Hepatocyte (in vitro differentiated cells): ENCODE measurements around the gene CBX2. TPM values are rescaled to one million over a fixed set of nuclear protein-coding genes. Genes with fewer than 3 reads are reported as not detected.

Source experiments
- DNase-seq: peaks from one replicate; pipeline ENCODE4 v3.0.0-alpha.2; 2016; ENCODE audit warnings: low spot score
- H2AFZ ChIP-seq: fragments of 200-600 bp; sonication (generic); 2 replicates; pipeline ENCODE4 v1.6.0; 2016; ENCODE audit warnings: antibody characterized with exemption, mild to moderate bottlenecking
- H3K27ac ChIP-seq: fragments of 200-600 bp; sonication (generic); 2 replicates; pipeline ENCODE4 v1.5.1; 2016; ENCODE audit warnings: mild to moderate bottlenecking
- H3K27me3 ChIP-seq: fragments of 200-600 bp; sonication (generic); 2 replicates; pipeline ENCODE4 v1.6.1; 2016
- H3K36me3 ChIP-seq: fragments of 200-600 bp; sonication (generic); replicated peaks from 2 replicates; pipeline ENCODE4 v1.5.1; 2016; ENCODE audit warnings: low read depth; ENCODE audit not compliant: insufficient read depth
- H3K4me1 ChIP-seq: fragments of 200-600 bp; sonication (generic); 2 replicates; pipeline ENCODE4 v1.5.1; 2016; ENCODE audit warnings: mild to moderate bottlenecking, moderate library complexity; ENCODE audit not compliant: insufficient read depth
- H3K4me2 ChIP-seq: fragments of 200-600 bp; sonication (generic); 2 replicates; pipeline ENCODE4 v1.6.0; 2016
- H3K4me3 ChIP-seq: fragments of 200-600 bp; sonication (generic); 2 replicates; pipeline ENCODE4 v1.5.1; 2016; ENCODE audit warnings: mild to moderate bottlenecking
- H3K79me2 ChIP-seq: fragments of 200-600 bp; sonication (generic); 2 replicates; pipeline ENCODE4 v1.6.0; 2017; ENCODE audit warnings: mild to moderate bottlenecking
- H3K9me2 ChIP-seq: fragments of 200-600 bp; sonication (generic); replicated peaks from 2 replicates; pipeline ENCODE4 v1.6.0; 2017; ENCODE audit warnings: mild to moderate bottlenecking; ENCODE audit not compliant: insufficient read depth
- H3K9me3 ChIP-seq: fragments of 200-600 bp; sonication (generic); 2 replicates; pipeline ENCODE4 v1.5.1; 2016; ENCODE audit warnings: low read depth, mild to moderate bottlenecking
- H4K20me1 ChIP-seq: fragments of 200-600 bp; sonication (generic); 2 replicates; pipeline ENCODE4 v1.6.0; 2016; ENCODE audit warnings: mild to moderate bottlenecking; ENCODE audit not compliant: insufficient read depth, poor library complexity, severe bottlenecking
- EZH2 ChIP-seq: fragments of 200-600 bp; sonication (generic); IDR thresholded peaks from 2 replicates; pipeline ENCODE4 v1.6.1; 2016; ENCODE audit warnings: antibody characterized with exemption, mild to moderate bottlenecking, borderline replicate concordance
- EZH2phosphoT487 ChIP-seq: fragments of 200-600 bp; sonication (generic); IDR thresholded peaks from one replicate; pipeline ENCODE4 v1.6.1; 2018; ENCODE audit warnings: antibody characterized with exemption, mild to moderate bottlenecking, low read depth, moderate library complexity; ENCODE audit not compliant: unreplicated experiment, severe bottlenecking
- WGBS: methylation state at CpG from one replicate; pipeline ENCODE4 v1.1.6; 2016; ENCODE audit warnings: low lambda C conversion rate; ENCODE audit errors: missing lambda C conversion rate; 5-methylcytosine and 5-hydroxymethylcytosine counted together
- polyA plus RNA-seq: library from polyadenylated mRNA; unstranded; fragments of >200 nt; fragmentation: Nextera tagmentation; extraction: Ambion mirVana; gene quantifications from 2 replicates; pipeline ENCODE4 v1.2.1, GENCODE V29; 2016
- total RNA-seq: library from RNA; depleted of rRNA; stranded (reverse); fragments of >200 nt; gene quantifications from 2 replicates; pipeline ENCODE4 v1.2.3, GENCODE V29; 2014
- TF ChIP-seq, protein P1 (sequence below): fragments of 200-600 bp; sonication (generic); IDR thresholded peaks from 2 replicates; pipeline ENCODE4 v1.5.1; 2016; ENCODE audit warnings: antibody characterized with exemption, mild to moderate bottlenecking; ENCODE audit not compliant: poor library complexity

The CBX2 gene
- total and polyA plus RNA-seq, 2 experiments from 2014 or later: 11.6 to 16.3 TPM

DNA sequence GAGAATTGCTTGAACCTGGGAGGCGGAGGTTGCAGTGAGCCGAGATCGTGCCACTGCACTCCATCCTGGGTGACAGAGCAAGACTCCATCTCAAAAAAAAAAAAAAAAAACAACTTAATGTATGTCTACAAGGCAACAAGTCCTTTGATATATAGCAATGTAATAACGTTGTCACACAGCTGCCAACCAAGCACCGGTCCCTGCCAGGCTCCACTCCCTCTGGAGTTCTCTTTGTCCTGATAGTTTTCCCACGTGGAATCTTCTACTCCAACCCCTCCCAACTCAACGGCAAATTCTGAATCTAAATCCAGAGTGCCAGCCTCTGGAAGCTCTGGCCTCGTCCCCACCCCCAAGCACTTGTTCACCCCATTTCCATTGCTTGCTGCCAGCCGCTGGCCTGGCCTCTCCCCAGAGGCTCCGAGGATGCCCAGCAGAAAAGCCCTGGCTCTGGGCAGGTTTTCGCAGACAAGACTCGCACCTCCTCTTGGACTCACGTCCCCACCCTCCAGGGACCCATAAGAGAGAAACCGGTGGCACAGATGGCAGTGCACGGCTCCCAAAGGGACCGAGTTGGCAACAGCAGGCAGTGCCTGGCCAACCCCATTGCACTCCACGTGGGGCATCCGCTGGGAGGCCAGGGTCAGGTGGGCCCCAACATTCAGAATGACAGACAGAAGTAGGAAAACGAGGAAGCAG is 15.9 kb upstream of the CBX2 start:
- Histone ChIP-seq H3K4me1 (no peaks in the 10 kb centered on the region), H3K9me2 (no peaks in the 10 kb centered on the region), H3K79me2 (no peaks in the 10 kb centered on the region), H3K4me3 (no peak overlapping the region), H3K4me2 (no peak overlapping the region), H2AFZ (no peak overlapping the region), H3K27me3 (no peaks in the 10 kb centered on the region), H3K27ac (no peak overlapping the region), H4K20me1 (no peaks in the 10 kb centered on the region), H3K9me3 (no peaks in the 10 kb centered on the region), H3K36me3 (no peaks in the 10 kb centered on the region)
- TF ChIP-seq EZH2 (no peak), EZH2phosphoT487 (no peak)
- TF ChIP-seq, protein P1, sequence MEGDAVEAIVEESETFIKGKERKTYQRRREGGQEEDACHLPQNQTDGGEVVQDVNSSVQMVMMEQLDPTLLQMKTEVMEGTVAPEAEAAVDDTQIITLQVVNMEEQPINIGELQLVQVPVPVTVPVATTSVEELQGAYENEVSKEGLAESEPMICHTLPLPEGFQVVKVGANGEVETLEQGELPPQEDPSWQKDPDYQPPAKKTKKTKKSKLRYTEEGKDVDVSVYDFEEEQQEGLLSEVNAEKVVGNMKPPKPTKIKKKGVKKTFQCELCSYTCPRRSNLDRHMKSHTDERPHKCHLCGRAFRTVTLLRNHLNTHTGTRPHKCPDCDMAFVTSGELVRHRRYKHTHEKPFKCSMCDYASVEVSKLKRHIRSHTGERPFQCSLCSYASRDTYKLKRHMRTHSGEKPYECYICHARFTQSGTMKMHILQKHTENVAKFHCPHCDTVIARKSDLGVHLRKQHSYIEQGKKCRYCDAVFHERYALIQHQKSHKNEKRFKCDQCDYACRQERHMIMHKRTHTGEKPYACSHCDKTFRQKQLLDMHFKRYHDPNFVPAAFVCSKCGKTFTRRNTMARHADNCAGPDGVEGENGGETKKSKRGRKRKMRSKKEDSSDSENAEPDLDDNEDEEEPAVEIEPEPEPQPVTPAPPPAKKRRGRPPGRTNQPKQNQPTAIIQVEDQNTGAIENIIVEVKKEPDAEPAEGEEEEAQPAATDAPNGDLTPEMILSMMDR: no peak
- 91% methylated on average over 19 of the region's 19 CpGs for WGBS
- no peak for DNase-seq

DNA sequence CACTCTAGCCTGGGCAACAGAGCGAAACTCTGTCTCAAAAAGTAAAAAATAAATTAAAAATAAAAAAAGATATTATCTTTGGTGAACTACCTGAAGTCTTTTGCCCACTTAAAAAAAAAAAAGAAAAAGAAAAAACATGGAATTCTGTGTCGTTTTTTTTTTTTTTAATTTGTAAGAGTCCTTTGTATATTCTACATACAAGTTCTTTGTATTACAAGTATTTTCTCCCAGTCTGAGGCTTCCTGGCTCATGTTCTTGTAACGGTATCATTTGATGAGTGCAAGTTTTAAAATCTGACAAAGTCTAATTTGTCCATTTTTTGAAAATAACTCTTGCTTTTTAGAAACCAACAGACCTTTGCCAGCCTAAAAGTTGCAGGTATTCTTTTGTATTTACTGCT is 12.2 kb upstream of the CBX2 start:
- Histone ChIP-seq H4K20me1 (no peaks in the 10 kb centered on the region), H3K4me3 (no peak overlapping the region), H3K4me1 (no peaks in the 10 kb centered on the region), H3K36me3 (no peaks in the 10 kb centered on the region), H2AFZ (no peak overlapping the region), H3K9me3 (no peaks in the 10 kb centered on the region), H3K9me2 (no peaks in the 10 kb centered on the region), H3K27me3 (no peaks in the 10 kb centered on the region), H3K27ac (no peak overlapping the region), H3K79me2 (no peaks in the 10 kb centered on the region), H3K4me2 (no peak overlapping the region)
- 91% methylated on average over 3 of the region's 3 CpGs for WGBS
- TF ChIP-seq EZH2: no peak
- no peak for TF ChIP-seq EZH2phosphoT487
- TF ChIP-seq, protein P1: no peak
- DNase-seq: no peak

DNA sequence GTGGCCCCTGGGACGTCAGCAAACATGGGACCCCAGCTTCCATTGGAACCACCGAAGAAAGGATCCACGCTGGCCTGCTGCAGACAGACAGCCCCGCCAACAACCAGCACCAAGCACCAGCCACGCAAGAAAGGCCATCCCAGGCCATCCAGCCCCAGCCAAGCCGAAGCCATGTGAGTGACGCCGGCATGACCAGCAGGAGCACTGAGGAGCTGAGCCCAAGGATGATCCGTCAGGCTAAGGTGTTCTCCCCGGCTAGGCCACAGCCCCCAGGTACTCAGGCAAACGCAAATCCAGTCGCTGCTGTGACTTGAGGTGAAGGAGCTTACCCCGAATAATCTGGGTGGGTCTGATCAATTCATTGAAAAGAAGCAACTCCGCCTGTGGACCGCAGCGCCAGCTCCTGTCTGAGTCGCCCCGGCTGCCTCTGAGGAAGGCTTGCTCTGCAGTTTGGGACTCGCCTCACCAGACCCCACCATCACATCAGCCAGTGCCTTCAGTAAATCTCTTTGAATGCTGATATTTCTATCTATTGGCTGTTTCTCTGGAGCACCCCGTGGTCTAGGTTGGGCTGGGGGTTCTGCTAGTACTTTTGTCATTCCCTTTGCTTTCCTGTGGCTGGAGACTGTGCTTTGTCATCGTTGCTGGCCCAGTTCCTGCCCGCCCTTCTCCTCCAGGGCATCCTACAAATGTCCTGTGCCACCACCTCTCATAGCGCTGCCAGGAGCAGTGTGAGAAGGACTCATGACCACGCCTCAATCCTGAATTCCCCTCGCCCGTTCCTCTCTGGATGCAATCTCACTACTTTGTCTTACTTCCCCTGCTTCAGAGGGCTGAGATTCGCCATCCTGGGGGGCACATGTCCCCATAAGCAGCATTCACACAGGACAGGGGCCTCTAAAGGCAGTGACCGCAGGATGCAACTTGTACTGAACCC is 8.1 kb upstream of the CBX2 start:
- Histone ChIP-seq H3K27ac (no peak overlapping the region), H3K4me2 (no peak overlapping the region), H3K4me1 (no peaks in the 10 kb centered on the region), H3K9me2 (no peaks in the 10 kb centered on the region), H3K79me2 (no peaks in the 10 kb centered on the region), H3K36me3 (no peaks in the 10 kb centered on the region), H3K4me3 (no peak overlapping the region), H4K20me1 (no peaks in the 10 kb centered on the region), H2AFZ (no peak overlapping the region), H3K9me3 (no peaks in the 10 kb centered on the region), H3K27me3 (no peaks in the 10 kb centered on the region)
- WGBS: 93% methylated on average over 28 of the region's 28 CpGs
- TF ChIP-seq, protein P1: no peak
- TF ChIP-seq EZH2: no peak
- no peak for TF ChIP-seq EZH2phosphoT487
- no peak for DNase-seq
